ENCODE results near the gene TMEM129. TPM values are rescaled to one million over a fixed set of nuclear protein-coding genes. Genes with fewer than 3 reads are reported as not detected.

The TMEM129 gene
- polyA plus RNA-seq, 1 donor from 2014 or later, result 42.1 TPM

- no peak overlapping the region for H3K4me3 ChIP-seq (ENCODE audit: low read length)
- no peaks in the 10 kb centered on the region for H3K27me3 ChIP-seq (ENCODE audit: insufficient read depth, low read depth, low read length)
- H4K20me1 ChIP-seq (ENCODE audit: insufficient read depth), result no peaks in the 10 kb centered on the region
- H3K9me3 ChIP-seq (ENCODE audit: low read length), result no peaks in the 10 kb centered on the region
- H3K27ac ChIP-seq (ENCODE audit: low read length), result no peak overlapping the region
- no peaks in the 10 kb centered on the region for H3F3A ChIP-seq (ENCODE audit: insufficient read depth, low read length, poor library complexity, severe bottlenecking)
- H3K36me3 ChIP-seq (ENCODE audit: insufficient read depth, low read length), result no peaks in the 10 kb centered on the region
- H3K4me2 ChIP-seq (ENCODE audit: low read length), result no peak overlapping the region
- TF ChIP-seq CTCF (IDR thresholded peaks at IDR 0.05; ENCODE audit: poor library complexity, severe bottlenecking) (no peak), RAD21 (conservative IDR thresholded peaks at IDR 0.05) (no peak), POLR2AphosphoS5 (IDR thresholded peaks at IDR 0.05) (no peak), MXI1 (conservative IDR thresholded peaks at IDR 0.05; ENCODE audit: poor library complexity, severe bottlenecking) (no peak), EP300 (conservative IDR thresholded peaks at IDR 0.05; ENCODE audit: poor library complexity, severe bottlenecking) (no peak), TAF1 (IDR thresholded peaks at IDR 0.05; ENCODE audit: low read depth) (no peak), SMC3 (conservative IDR thresholded peaks at IDR 0.05; ENCODE audit: poor library complexity) (no peak), EZH2 (IDR thresholded peaks at IDR 0.05; ENCODE audit: borderline replicate concordance, insufficient read depth, low read length, poor library complexity, severe bottlenecking) (no peak), REST (IDR thresholded peaks at IDR 0.05; ENCODE audit: borderline replicate concordance) (no peak)
- no peaks in the 10 kb centered on the region for H3K9me2 ChIP-seq (ENCODE audit: insufficient read depth, low read length)
- no peak overlapping the region for H3K9ac ChIP-seq (ENCODE audit: low read length)
- no peaks in the 10 kb centered on the region for H3K79me2 ChIP-seq (replicated peaks; ENCODE audit: insufficient read depth, low read length)
- H2AFZ ChIP-seq (ENCODE audit: low read depth, low read length), result no peak overlapping the region
Measured at GRCh38 chr4:1754336-1754735, 33.2 kb upstream of the TMEM129 start.

- H3K4me3 ChIP-seq (ENCODE audit: low read length), result no peak overlapping the region
- no peaks in the 10 kb centered on the region for H3K27me3 ChIP-seq (ENCODE audit: insufficient read depth, low read depth, low read length)
- H3K9me3 ChIP-seq (ENCODE audit: low read length), result no peaks in the 10 kb centered on the region
- no peak overlapping the region for H3K27ac ChIP-seq (ENCODE audit: low read length)
- H3K79me2 ChIP-seq (replicated peaks; ENCODE audit: insufficient read depth, low read length), result no peaks in the 10 kb centered on the region
- no peak overlapping the region for H3K9ac ChIP-seq (ENCODE audit: low read length)
- H2AFZ ChIP-seq (ENCODE audit: low read depth, low read length), result no peak overlapping the region
- no peak overlapping the region for H3K4me2 ChIP-seq (ENCODE audit: low read length)
- TF ChIP-seq MXI1 (conservative IDR thresholded peaks at IDR 0.05; ENCODE audit: poor library complexity, severe bottlenecking) (no peak), RAD21 (conservative IDR thresholded peaks at IDR 0.05) (no peak), REST (IDR thresholded peaks at IDR 0.05; ENCODE audit: borderline replicate concordance) (no peak), EP300 (conservative IDR thresholded peaks at IDR 0.05; ENCODE audit: poor library complexity, severe bottlenecking) (no peak), CTCF (IDR thresholded peaks at IDR 0.05; ENCODE audit: poor library complexity, severe bottlenecking) (no peak)
- H3K9me2 ChIP-seq (ENCODE audit: insufficient read depth, low read length), result no peaks in the 10 kb centered on the region
- no peaks in the 10 kb centered on the region for H4K20me1 ChIP-seq (ENCODE audit: insufficient read depth)
- H3F3A ChIP-seq (ENCODE audit: insufficient read depth, low read length, poor library complexity, severe bottlenecking), result no peaks in the 10 kb centered on the region
- no peaks in the 10 kb centered on the region for H3K36me3 ChIP-seq (ENCODE audit: insufficient read depth, low read length)
Measured at GRCh38 chr4:1753697-1754311, 32.7 kb upstream of the TMEM129 start.
